Vagina (tissue), 2 donors: ENCODE results near the gene ARHGAP24. TPM values are rescaled to one million over a fixed set of nuclear protein-coding genes. Genes with fewer than 3 reads are reported as not detected.

Source experiments
- DNase-seq, 2 donors: peaks; one replicate each; pipeline ENCODE4 v3.0.0-alpha.2; 2017; ENCODE audit errors: extremely low spot score in 2 of 2
- H3K27ac ChIP-seq: fragments of 200-600 bp; sonication (generic); one replicate; pipeline ENCODE4 v1.5.1; 2019
- H3K27me3 ChIP-seq: fragments of 200-600 bp; sonication (generic); one replicate; pipeline ENCODE4 v1.5.1; 2019
- H3K36me3 ChIP-seq, 2 donors: fragments of 200-600 bp; sonication (generic); one replicate each; pipeline ENCODE4 v1.5.1; 2017 to 2019
- H3K4me1 ChIP-seq: fragments of 200-600 bp; sonication (generic); one replicate; pipeline ENCODE4 v1.5.1; 2019
- H3K4me3 ChIP-seq, 2 donors: fragments of 200-600 bp; sonication (generic); 1 replicate in 1 of 2; 2 replicates in 1 of 2; pipeline ENCODE4 v1.5.1; 2016 to 2019
- H3K9me3 ChIP-seq: fragments of 200-600 bp; sonication (generic); one replicate; pipeline ENCODE4 v1.5.1; 2019
- POLR2A ChIP-seq, 2 donors: fragments of 450-650 bp; IDR thresholded peaks; one replicate each; pipeline ENCODE4 v1.6.1; 2017; ENCODE audit warnings: antibody characterized with exemption in 2 of 2, mild to moderate bottlenecking in 2 of 2, moderate library complexity in 2 of 2
- POLR2AphosphoS5 ChIP-seq, 2 donors: sonication (generic); formaldehyde crosslinking; IDR thresholded peaks; one replicate each; pipeline ENCODE4 v1.9.0; 2017; ENCODE audit warnings: antibody characterized with exemption in 2 of 2, mild to moderate bottlenecking in 2 of 2, low read depth in 1 of 2; ENCODE audit not compliant: insufficient read depth in 1 of 2
- intact Hi-C: fragments of 100-400 bp; cut with DNase I; formaldehyde crosslinking; loops from one replicate; pipeline ENCODE4 v1.15.1; 2023
- total RNA-seq: library from RNA; depleted of rRNA; stranded (reverse); fragments of >200 nt; gene quantifications from one replicate; pipeline ENCODE4 v1.2.3, GENCODE V29; 2016
- TF ChIP-seq, protein P1 (sequence below), 3 experiments: fragments of 450-650 bp in 2 of 3; fragments of 200-600 bp in 1 of 3; sonication (generic) in 1 of 3; IDR thresholded peaks; one replicate each; pipeline ENCODE4 v1.5.1; 2017 to 2019; ENCODE audit warnings: antibody characterized with exemption in 3 of 3, mild to moderate bottlenecking in 2 of 3, moderate library complexity in 2 of 3

Gene ARHGAP24
- total RNA-seq, 1 donor from 2014 or later = 40.0 TPM

DNA sequence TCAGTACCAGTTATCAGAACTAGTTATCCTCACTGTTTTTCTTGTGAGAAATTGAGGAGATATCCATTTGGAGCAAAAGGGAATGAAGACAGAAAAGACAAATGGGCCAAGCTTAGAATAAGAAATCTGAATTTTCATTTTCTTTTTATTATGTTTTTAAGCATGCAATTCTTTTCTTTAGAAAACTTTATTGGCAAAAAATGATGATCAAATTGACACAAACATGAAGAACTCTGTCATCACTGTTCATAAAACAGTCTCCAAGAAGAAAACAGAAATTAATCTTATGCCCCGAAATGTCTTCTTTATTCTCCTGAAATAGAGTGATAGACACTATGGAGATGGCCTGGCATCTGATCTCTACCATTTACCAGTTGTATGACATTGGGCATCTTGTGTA lies 139.0 kb downstream of the ARHGAP24 start:
- Histone ChIP-seq H3K36me3 (no peaks in the 10 kb centered on the region), H3K4me1 (no peaks in the 10 kb centered on the region), H3K27ac (no peak overlapping the region), H3K9me3 (no peaks in the 10 kb centered on the region), H3K27me3 (no peaks in the 10 kb centered on the region), H3K4me3 (no peak overlapping the region)
- DNase-seq = no peak
- intact Hi-C loops = no loop called here
- TF ChIP-seq POLR2AphosphoS5 (IDR thresholded peaks at IDR 0.05; ENCODE audit: insufficient read depth in 1 of 2, low read depth in 1 of 2) (no peak), POLR2A (IDR thresholded peaks at IDR 0.05) (no peak)
- TF ChIP-seq, protein P1, sequence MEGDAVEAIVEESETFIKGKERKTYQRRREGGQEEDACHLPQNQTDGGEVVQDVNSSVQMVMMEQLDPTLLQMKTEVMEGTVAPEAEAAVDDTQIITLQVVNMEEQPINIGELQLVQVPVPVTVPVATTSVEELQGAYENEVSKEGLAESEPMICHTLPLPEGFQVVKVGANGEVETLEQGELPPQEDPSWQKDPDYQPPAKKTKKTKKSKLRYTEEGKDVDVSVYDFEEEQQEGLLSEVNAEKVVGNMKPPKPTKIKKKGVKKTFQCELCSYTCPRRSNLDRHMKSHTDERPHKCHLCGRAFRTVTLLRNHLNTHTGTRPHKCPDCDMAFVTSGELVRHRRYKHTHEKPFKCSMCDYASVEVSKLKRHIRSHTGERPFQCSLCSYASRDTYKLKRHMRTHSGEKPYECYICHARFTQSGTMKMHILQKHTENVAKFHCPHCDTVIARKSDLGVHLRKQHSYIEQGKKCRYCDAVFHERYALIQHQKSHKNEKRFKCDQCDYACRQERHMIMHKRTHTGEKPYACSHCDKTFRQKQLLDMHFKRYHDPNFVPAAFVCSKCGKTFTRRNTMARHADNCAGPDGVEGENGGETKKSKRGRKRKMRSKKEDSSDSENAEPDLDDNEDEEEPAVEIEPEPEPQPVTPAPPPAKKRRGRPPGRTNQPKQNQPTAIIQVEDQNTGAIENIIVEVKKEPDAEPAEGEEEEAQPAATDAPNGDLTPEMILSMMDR (IDR thresholded peaks at IDR 0.05) = no peak

DNA sequence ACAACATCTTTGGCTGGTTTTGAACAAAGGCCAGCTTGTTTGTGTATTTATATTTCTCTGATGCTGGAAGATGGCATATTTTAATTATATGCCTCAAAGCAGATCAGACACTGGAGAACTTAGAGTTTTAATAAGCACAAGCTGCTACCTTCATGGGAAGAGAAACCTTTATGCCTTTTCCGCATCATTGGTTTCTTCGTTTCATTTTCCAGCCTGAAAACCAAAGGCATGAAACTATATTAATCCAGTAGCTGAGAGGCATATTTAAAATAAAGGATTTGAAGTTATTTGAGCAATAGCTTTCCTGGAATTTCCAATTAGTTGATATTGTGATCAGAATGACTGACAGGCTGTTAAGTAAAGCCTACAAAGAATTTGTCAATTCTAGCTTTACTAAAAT lies 141.0 kb downstream of the ARHGAP24 start:
- intact Hi-C loops = no loop called here
- no peak overlapping the region for H3K4me3 ChIP-seq
- TF ChIP-seq, protein P1 (IDR thresholded peaks at IDR 0.05) = no peak
- no peak for TF ChIP-seq POLR2AphosphoS5 (IDR thresholded peaks at IDR 0.05; ENCODE audit: insufficient read depth in 1 of 2, low read depth in 1 of 2)
- TF ChIP-seq POLR2A (IDR thresholded peaks at IDR 0.05) = no peak
- no peaks in the 10 kb centered on the region for H3K27me3 ChIP-seq
- no peak for DNase-seq
- no peaks in the 10 kb centered on the region for H3K4me1 ChIP-seq
- no peaks in the 10 kb centered on the region for H3K36me3 ChIP-seq
- H3K27ac ChIP-seq = no peak overlapping the region
- H3K9me3 ChIP-seq = no peaks in the 10 kb centered on the region

DNA sequence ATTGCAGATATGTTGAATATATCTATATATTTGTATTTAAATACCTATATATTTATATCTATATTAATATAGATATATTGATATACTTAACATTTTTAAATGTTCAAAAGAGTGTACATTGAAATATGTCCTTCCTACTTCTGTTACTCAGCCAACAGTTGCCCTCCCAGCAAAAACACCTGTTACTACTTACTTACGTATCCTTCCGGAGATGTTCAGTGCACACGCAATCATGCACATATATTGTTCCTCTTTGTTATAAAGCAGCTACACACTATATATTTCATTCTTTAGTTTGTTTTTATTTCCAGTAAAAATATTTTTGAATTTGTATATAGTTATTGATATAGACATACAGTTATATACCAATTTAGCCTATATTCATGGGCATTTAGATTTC lies 142.3 kb downstream of the ARHGAP24 start:
- DNase-seq = no peak
- TF ChIP-seq POLR2A (IDR thresholded peaks at IDR 0.05) (no peak), POLR2AphosphoS5 (IDR thresholded peaks at IDR 0.05; ENCODE audit: insufficient read depth in 1 of 2, low read depth in 1 of 2) (no peak)
- TF ChIP-seq, protein P1 (IDR thresholded peaks at IDR 0.05) = no peak
- Histone ChIP-seq H3K27ac (no peak overlapping the region), H3K4me1 (no peaks in the 10 kb centered on the region), H3K27me3 (no peaks in the 10 kb centered on the region), H3K36me3 (no peaks in the 10 kb centered on the region), H3K9me3 (no peaks in the 10 kb centered on the region), H3K4me3 (no peak overlapping the region)
- intact Hi-C loops = no loop called here

DNA sequence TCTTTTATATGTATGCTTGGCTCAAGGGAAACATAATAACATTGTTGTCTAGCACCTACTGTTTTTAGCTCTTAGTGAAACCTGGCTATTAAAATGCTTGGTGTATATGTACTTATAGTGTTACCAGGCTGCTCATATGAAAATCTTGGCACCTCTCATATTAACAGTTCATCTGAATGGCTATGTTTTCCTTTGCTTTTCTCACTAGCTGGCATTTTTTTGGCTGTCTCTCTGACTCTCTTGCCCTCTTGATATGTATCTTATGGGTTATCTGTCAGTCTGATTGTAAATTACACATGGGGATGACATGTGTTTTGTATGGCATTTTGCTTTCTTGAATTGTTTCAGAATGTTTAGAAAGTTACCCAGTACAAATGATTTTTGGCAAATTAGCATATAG lies 158.0 kb downstream of the ARHGAP24 start:
- DNase-seq = no peak

DNA sequence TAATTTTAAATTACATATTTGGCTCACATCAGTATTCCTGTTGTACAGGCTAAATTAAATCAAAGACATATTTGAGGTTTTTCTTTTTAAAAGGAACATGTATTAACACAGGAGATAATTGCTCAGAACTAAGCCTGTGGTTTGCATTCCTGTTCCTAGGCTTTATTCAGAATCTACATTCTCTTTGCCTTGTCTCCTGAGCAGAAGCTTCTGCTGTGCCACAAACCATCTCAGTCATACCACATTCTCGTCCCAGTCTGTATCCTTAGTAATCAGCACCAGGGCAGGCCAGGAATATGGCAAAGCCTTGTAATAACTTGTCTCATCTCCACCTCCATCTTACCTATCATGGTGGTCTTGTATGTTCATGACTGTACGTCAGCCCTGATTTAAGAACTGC lies 162.8 kb downstream of the ARHGAP24 start:
- Histone ChIP-seq H3K4me1 (no peaks in the 10 kb centered on the region), H3K27ac (no peak overlapping the region), H3K27me3 (no peaks in the 10 kb centered on the region), H3K9me3 (no peaks in the 10 kb centered on the region), H3K4me3 (no peak overlapping the region), H3K36me3 (no peaks in the 10 kb centered on the region)
- intact Hi-C loops = no loop called here
- DNase-seq = no peak
- TF ChIP-seq POLR2A (IDR thresholded peaks at IDR 0.05) (no peak), POLR2AphosphoS5 (IDR thresholded peaks at IDR 0.05; ENCODE audit: insufficient read depth in 1 of 2, low read depth in 1 of 2) (no peak)
- TF ChIP-seq, protein P1 (IDR thresholded peaks at IDR 0.05) = no peak

More for the DNA sequence above, 158.0 kb downstream of the ARHGAP24 start:
- Histone ChIP-seq H3K27me3 (no peaks in the 10 kb centered on the region), H3K27ac (no peak overlapping the region), H3K4me1 (no peaks in the 10 kb centered on the region), H3K9me3 (no peaks in the 10 kb centered on the region), H3K4me3 (no peak overlapping the region), H3K36me3 (no peaks in the 10 kb centered on the region)
- TF ChIP-seq, protein P1 (IDR thresholded peaks at IDR 0.05) = no peak
- intact Hi-C loops = no loop called here
